Upper lobe of right lung (tissue), 1 donor: ENCODE measurements around the gene PXDC1. TPM values are rescaled to one million over a fixed set of nuclear protein-coding genes. Genes with fewer than 3 reads are reported as not detected.

Experiments
- ATAC-seq: fragments of 200-7000 bp; cut with Tn5 transposase; one replicate; pipeline ENCODE4 v1.9.1; 2020; ENCODE audit warnings: mild to moderate bottlenecking, moderate library complexity
- DNase-seq: peaks from one replicate; pipeline ENCODE4 v3.0.0-alpha.2; 2020
- H3K27ac ChIP-seq: fragments of 200-600 bp; one replicate; pipeline ENCODE4 v1.8.0; 2022
- H3K27me3 ChIP-seq: fragments of 200-600 bp; one replicate; pipeline ENCODE4 v1.8.0; 2022; ENCODE audit warnings: mild to moderate bottlenecking
- H3K36me3 ChIP-seq: fragments of 200-600 bp; one replicate; pipeline ENCODE4 v1.8.0; 2022
- H3K4me1 ChIP-seq: fragments of 200-600 bp; one replicate; pipeline ENCODE4 v1.8.0; 2022
- H3K4me3 ChIP-seq: fragments of 200-600 bp; one replicate; pipeline ENCODE4 v1.8.0; 2022; ENCODE audit warnings: mild to moderate bottlenecking
- H3K9me3 ChIP-seq: fragments of 200-600 bp; one replicate; pipeline ENCODE4 v1.8.0; 2022
- CTCF ChIP-seq: fragments of 200-600 bp; IDR thresholded peaks from one replicate; pipeline ENCODE4 v1.8.0; 2022; ENCODE audit warnings: antibody characterized with exemption
- intact Hi-C: fragments of 100-400 bp; cut with DNase I; formaldehyde crosslinking; loops from one replicate; pipeline ENCODE4 v1.11.0; 2022
- total RNA-seq: library from RNA; stranded (reverse); fragmentation: NEBNext Ultra II Directional; extraction: Animal tissue kit (Norgen Biotek cat#: 25700); gene quantifications from one replicate; pipeline ENCODE4 v1.2.1, GENCODE V29; 2021
- donor health status: DM: no; HTN: yes; CAD: no; lungs with severe emphysema.

PXDC1 gene
- total RNA-seq, 1 donor from 2014 or later, result 70.8 TPM

GRCh38 chr6:3725145-3726047 lies 26.1 kb downstream of the PXDC1 start:
- no peak for TF ChIP-seq CTCF
- Histone ChIP-seq H3K36me3 (peaks cover 74% of the 10 kb centered on the region), H3K27ac (no peak overlapping the region), H3K4me1 (peaks cover 6% of the 10 kb centered on the region), H3K27me3 (no peaks in the 10 kb centered on the region), H3K9me3 (no peaks in the 10 kb centered on the region), H3K4me3 (no peak overlapping the region)
- no peak for ATAC-seq
- intact Hi-C loops, result loop anchor here (5.0 kb wide), 1 partner anchor 443 kb away; no protein-coding TSS in a partner anchor
- DNase-seq, result no peak

GRCh38 chr6:3724451-3725144 lies 26.9 kb downstream of the PXDC1 start:
- H3K27ac ChIP-seq, result no peak overlapping the region
- H3K27me3 ChIP-seq, result no peaks in the 10 kb centered on the region
- DNase-seq (no peak), ATAC-seq (no peak)
- intact Hi-C loops, result loop anchor here (5.0 kb wide), 1 partner anchor 442 kb away; no protein-coding TSS in a partner anchor
- TF ChIP-seq CTCF, result no peak
- H3K36me3 ChIP-seq, result peaks cover 71% of the 10 kb centered on the region
- H3K4me3 ChIP-seq, result no peak overlapping the region
- H3K4me1 ChIP-seq, result peaks cover 6% of the 10 kb centered on the region
- no peaks in the 10 kb centered on the region for H3K9me3 ChIP-seq

DNA sequence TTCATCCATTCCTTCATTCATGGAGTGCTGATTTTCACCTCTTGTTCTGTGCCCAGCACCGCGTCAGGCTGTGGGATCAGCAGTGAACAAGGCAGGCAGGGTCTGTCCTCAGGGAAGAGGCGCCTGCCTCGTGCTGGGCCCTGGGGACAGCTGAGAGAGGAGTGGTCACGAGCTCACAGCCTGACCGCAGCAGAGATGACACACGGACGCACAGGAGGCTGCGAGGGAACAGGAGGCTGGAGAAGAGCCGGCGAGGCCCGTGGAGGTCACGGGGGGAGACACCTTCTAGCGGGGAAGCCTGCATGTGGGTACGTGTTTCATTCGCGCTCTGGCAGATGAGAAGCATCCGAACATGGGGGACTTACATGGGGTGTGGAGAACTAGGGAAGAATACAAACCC lies 27.5 kb downstream of the PXDC1 start:
- TF ChIP-seq CTCF, result no peak
- no peak overlapping the region for H3K27ac ChIP-seq
- ATAC-seq (no peak), DNase-seq (no peak)
- H3K4me1 ChIP-seq, result peaks cover 6% of the 10 kb centered on the region
- H3K9me3 ChIP-seq, result no peaks in the 10 kb centered on the region
- intact Hi-C loops, result no loop called here
- H3K4me3 ChIP-seq, result no peak overlapping the region
- no peaks in the 10 kb centered on the region for H3K27me3 ChIP-seq
- H3K36me3 ChIP-seq, result peaks cover 71% of the 10 kb centered on the region

- Histone ChIP-seq H3K4me3 (no peak overlapping the region), H3K4me1 (peaks cover 6% of the 10 kb centered on the region), H3K9me3 (no peaks in the 10 kb centered on the region), H3K27me3 (no peaks in the 10 kb centered on the region), H3K27ac (peak overlapping the region; percentile 38), H3K36me3 (peaks cover 67% of the 10 kb centered on the region)
- ATAC-seq (no peak), DNase-seq (no peak)
- TF ChIP-seq CTCF, result no peak
- intact Hi-C loops, result no loop called here
Measured at GRCh38 chr6:3723251-3723650, 28.3 kb downstream of the PXDC1 start.

DNA sequence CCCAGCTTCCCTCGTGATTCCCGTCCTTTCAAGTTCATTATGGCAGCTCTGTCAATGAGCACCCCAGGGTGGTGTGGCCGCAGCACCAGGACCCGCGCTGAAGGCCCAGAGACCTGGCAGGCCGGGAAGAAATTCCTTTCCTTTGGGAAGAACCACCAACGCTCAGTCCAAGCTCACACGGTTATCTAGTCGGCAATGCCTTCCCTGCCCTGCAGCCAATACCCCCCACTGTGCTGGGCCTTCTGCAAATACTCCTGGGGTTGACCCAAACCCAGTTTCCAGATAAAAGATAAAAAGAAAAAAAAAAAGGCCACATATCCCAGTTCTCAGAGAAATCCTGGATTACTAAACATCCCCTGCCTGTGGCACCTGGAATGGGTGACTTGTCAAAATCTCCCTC lies 28.7 kb downstream of the PXDC1 start:
- Histone ChIP-seq H3K9me3 (no peaks in the 10 kb centered on the region), H3K27ac (peak overlapping the region; percentile 38), H3K4me1 (peaks cover 6% of the 10 kb centered on the region), H3K36me3 (peaks cover 63% of the 10 kb centered on the region), H3K4me3 (no peak overlapping the region), H3K27me3 (no peaks in the 10 kb centered on the region)
- intact Hi-C loops, result no loop called here
- no peak for DNase-seq
- ATAC-seq, result no peak
- no peak for TF ChIP-seq CTCF
